T47D (cell line): ENCODE results near the gene RUFY1.

Source experiments
- DNase-seq, 2 experiments: peaks; one replicate each; pipeline versions ENCODE4 v3.0.0 to v3.0.0-alpha.2; 2011 to 2012; ENCODE audit warnings: low read depth in 1 of 2, low spot score in 1 of 2
- JUND ChIP-seq: IDR thresholded peaks from 2 replicates; pipeline ENCODE4 v1.6.1; 2012; ENCODE audit warnings: low read depth
- in situ Hi-C: cut with HindIII; loops from 2 replicates; pipeline ENCODE4 v1.10.0; 2016; ENCODE audit warnings: low sequenced_read_pairs, low pct_unique_long_range_greater_than_20kb

The RUFY1 gene

GRCh38 chr5:179613460-179614071, 63.2 kb downstream of the RUFY1 start:
- DNase-seq: no peak
- in situ Hi-C loops: no loop called here
- no peak for TF ChIP-seq JUND

GRCh38 chr5:179614745-179615144, 64.4 kb downstream of the RUFY1 start:
- in situ Hi-C loops: no loop called here
- no peak for TF ChIP-seq JUND
- DNase-seq: no peak

DNA sequence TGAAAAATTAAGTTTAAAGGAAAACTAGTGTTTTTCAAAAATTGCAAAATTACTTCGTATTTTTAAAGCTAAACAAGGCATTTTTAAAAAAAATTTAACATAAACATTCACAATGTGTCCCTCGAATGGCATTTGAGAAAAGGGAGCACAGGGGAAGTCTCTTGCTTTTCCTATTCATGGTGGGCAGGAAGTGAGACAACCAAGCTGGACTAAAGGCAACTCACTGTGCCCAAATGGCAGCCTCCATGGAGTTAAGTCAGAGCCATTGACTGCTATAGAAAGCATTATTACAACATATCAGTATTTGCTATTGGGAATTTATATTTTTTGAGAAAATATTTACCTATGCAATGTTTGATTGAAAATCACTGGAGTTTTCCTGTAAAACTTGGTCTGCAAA, 64.8 kb downstream of the RUFY1 start:
- in situ Hi-C loops: no loop called here
- TF ChIP-seq JUND: no peak
- no peak for DNase-seq

- TF ChIP-seq JUND: no peak
- DNase-seq: no peak
- in situ Hi-C loops: no loop called here
These were observed 65.7 kb downstream of the RUFY1 start for GRCh38 chr5:179616002-179616594.

DNA sequence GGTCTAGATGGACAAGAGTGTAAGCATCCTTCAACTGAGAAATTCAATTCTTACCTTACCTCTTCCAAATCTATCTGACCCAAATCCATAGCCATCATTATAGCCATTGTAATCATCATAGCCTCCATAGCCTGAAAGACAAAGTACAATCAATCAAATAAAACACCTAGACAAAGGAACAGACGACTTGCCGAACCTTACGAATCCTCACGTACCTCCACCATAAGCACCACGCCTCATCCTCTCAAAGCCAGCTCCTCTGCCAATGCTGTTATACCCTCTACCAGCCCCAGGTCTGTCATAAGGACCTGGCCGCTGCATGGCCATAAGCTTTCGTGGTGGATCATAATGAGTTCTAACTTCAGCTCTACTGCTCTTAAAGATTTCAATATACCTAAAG, 67.6 kb downstream of the RUFY1 start:
- in situ Hi-C loops: no loop called here
- no peak for DNase-seq
- no peak for TF ChIP-seq JUND

GRCh38 chr5:179618923-179619554, 68.7 kb downstream of the RUFY1 start:
- no peak for TF ChIP-seq JUND
- in situ Hi-C loops: no loop called here
- DNase-seq: no peak

GRCh38 chr5:179619776-179620175, 69.4 kb downstream of the RUFY1 start:
- TF ChIP-seq JUND: no peak
- no peak for DNase-seq
- in situ Hi-C loops: no loop called here

GRCh38 chr5:179620293-179620692, 69.9 kb downstream of the RUFY1 start:
- in situ Hi-C loops: no loop called here
- no peak for DNase-seq
- no peak for TF ChIP-seq JUND

DNA sequence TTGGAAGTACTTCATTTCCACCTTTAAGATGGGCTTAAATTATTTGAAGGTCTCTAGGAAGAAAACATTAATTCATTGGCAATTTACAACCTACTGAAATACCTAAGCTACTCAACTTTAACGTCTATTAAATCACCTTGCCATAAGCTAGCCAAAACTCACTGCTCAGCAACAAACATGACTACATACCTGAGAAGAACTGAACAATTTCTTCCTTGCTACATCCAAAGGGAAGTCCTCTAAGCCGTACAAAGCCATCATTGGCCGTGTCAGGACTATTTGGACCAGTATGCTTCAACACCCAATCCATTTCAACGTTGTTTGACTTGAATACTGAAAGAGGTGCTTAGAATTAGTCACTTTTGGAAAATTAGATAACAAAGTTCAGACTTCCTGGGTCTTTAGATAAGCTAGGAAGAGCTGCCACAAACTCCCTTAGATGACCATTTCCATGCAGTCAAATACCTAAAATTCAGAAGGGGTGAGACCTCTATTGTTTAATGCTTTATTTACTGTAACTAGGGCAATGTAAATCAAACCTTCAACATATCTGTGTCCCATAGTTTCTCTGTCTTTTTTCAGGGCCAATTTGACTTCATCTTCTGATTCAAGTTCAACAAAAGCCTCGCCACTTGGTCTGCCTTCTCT, 70.5 kb downstream of the RUFY1 start:
- no peak for DNase-seq
- in situ Hi-C loops: no loop called here
- no peak for TF ChIP-seq JUND

- TF ChIP-seq JUND: no peak
- no peak for DNase-seq
- in situ Hi-C loops: no loop called here
These were observed 71.3 kb downstream of the RUFY1 start for GRCh38 chr5:179621551-179622214.

- in situ Hi-C loops: no loop called here
These were observed 72.9 kb downstream of the RUFY1 start, which contains the start of gene HNRNPH1 for GRCh38 chr5:179623003-179623905. Gene HNRNPH1, minus strand, starts transcription at chr5:179623671. Its CDS starts 538 bp downstream, at chr5:179623133.

More at GRCh38 chr5:179623003-179623905, 72.9 kb downstream of the RUFY1 start, which contains the start of gene HNRNPH1:
- TF ChIP-seq JUND: no peak
- DNase-seq: peak; percentile 99 to 100
